OCI-LY7 (cell line): ENCODE measurements around the gene PADI4.

Experiments
- CTCF ChIP-seq: fragments of 200-600 bp; sonication (generic); conservative IDR thresholded peaks from 2 replicates; pipeline ENCODE4 v1.5.1; 2014; ENCODE audit warnings: mild to moderate bottlenecking, antibody characterized with exemption, low read length, moderate library complexity, mixed read lengths
- EZH2phosphoT487 ChIP-seq: fragments of 200-600 bp; sonication (generic); IDR thresholded peaks from 2 replicates; pipeline ENCODE4 v1.6.1; 2018; ENCODE audit warnings: low read depth, borderline replicate concordance, mild to moderate bottlenecking, mixed run types, antibody characterized with exemption, low read length, moderate library complexity, mixed read lengths

- TF ChIP-seq CTCF: no peak
- no peak for TF ChIP-seq EZH2phosphoT487
These were observed 28.8 kb upstream of the PADI4 start for GRCh38 chr1:17278996-17279830.
